Measurements from ENCODE around the gene FUZ. TPM values are rescaled to one million over a fixed set of nuclear protein-coding genes. Genes with fewer than 3 reads are reported as not detected.

Gene FUZ
- total and polyA plus RNA-seq, 7 donors, result 7.4 to 32.9 (median 21.0) TPM

DNA sequence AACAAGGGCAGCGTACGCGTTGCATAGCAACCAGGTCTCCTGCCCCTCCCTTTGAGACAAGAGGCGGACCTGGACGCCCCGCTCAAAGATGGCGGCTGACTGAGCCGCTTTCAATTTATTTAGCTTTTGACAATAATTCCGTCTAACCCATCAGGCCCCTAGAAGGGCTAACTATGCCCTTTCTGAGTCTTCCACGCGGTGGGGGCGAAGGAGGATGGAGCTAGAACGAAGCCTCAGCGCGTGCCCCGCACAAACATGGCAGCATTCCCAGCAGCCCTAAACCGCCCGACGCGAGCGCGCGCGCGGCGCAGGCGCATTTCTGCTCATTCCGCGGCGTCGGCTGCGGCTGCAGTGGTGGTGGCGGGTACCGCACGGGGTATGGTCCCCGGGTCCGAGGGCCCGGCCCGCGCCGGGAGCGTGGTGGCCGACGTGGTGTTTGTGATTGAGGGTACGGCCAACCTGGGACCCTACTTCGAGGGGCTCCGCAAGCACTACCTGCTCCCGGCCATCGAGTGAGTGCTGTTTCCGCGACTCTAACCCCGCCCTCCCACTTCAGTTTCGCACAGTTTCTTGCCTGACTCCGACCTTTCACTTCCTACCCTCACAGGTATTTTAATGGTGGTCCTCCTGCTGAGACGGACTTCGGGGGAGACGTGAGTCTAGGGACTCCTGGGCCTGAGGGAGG, 5.0 kb upstream of the FUZ start, which contains the start of gene MED25:
Gene MED25 (plus strand): TSS at position 326 of the 685 bp plus-strand sequence. CDS start 53 bp downstream, at position 379.
- Histone ChIP-seq H3K27ac (peak within 1 kb of the TSS; percentile 96 to 98 (median 96)), H3K27me3 (no peaks in the 10 kb centered on the region), H3K9me3 (no peaks in the 10 kb centered on the region), H3K4me1 (peaks cover 0 to 35% (median 30%) of the 10 kb centered on the region in 4 donors), H3K4me3 (peak within 1 kb of the TSS; percentile 77 to 94 (median 82)), H3K36me3 (peaks cover 0 to 18% (median 2%) of the 10 kb centered on the region in 4 donors)
- WGBS, 2 donors, result 0 to 1% methylated on average over 57 of the region's 57 CpGs
- intact Hi-C loops (cut with DNase I), result loop anchor here (1.0 to 5.0 kb wide), 3 partner anchors 33 to 1186 kb away; partner anchors contain the start of gene PTOV1
- TF ChIP-seq EP300 (IDR thresholded peaks at IDR 0.05) (no peak), POLR2A (IDR thresholded peaks at IDR 0.05) (peak; percentile 68 to 76), POLR2AphosphoS5 (IDR thresholded peaks at IDR 0.05) (peak; percentile 77 to 94 (median 91))
- TF ChIP-seq, protein P1, sequence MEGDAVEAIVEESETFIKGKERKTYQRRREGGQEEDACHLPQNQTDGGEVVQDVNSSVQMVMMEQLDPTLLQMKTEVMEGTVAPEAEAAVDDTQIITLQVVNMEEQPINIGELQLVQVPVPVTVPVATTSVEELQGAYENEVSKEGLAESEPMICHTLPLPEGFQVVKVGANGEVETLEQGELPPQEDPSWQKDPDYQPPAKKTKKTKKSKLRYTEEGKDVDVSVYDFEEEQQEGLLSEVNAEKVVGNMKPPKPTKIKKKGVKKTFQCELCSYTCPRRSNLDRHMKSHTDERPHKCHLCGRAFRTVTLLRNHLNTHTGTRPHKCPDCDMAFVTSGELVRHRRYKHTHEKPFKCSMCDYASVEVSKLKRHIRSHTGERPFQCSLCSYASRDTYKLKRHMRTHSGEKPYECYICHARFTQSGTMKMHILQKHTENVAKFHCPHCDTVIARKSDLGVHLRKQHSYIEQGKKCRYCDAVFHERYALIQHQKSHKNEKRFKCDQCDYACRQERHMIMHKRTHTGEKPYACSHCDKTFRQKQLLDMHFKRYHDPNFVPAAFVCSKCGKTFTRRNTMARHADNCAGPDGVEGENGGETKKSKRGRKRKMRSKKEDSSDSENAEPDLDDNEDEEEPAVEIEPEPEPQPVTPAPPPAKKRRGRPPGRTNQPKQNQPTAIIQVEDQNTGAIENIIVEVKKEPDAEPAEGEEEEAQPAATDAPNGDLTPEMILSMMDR (IDR thresholded peaks at IDR 0.05), result peak; percentile 34 to 73 (median 51)
- DNase-seq, result peak; percentile 91

DNA sequence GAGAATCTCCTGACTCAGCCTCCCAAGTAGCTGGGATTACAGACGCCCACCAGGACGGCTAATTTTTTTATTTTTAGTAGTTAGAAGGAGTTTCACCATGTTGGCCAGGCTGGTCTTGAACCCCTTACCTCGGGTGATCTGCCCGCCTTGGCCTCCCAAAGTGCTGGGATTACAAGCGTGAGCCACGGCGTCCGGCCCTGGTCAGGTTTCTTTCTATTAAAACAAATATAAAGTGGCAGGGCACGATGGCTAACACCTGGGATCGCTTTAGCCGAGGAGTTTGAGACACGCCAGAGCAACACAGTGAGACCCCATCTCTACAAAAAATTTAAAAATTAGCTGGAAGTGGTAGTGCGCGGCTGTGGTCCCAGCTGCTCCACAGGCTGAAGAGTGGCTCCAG, 3.5 kb upstream of the FUZ start:
- Histone ChIP-seq H3K27ac (peak overlapping the region; percentile 96 to 98 (median 96)), H3K36me3 (peaks cover 0 to 10% (median 0%) of the 10 kb centered on the region in 4 donors), H3K4me3 (peak overlapping the region in 2 of 4 donors; percentile 77 to 80), H3K4me1 (peaks cover 0 to 43% (median 37%) of the 10 kb centered on the region in 4 donors), H3K9me3 (no peaks in the 10 kb centered on the region), H3K27me3 (no peaks in the 10 kb centered on the region)
- TF ChIP-seq, protein P1 (IDR thresholded peaks at IDR 0.05), result no peak
- TF ChIP-seq POLR2A (IDR thresholded peaks at IDR 0.05) (no peak), POLR2AphosphoS5 (IDR thresholded peaks at IDR 0.05) (no peak), EP300 (IDR thresholded peaks at IDR 0.05) (no peak)
- intact Hi-C loops (cut with DNase I), result loop anchor here (5.0 kb wide), 1 partner anchor 1184 kb away; no protein-coding TSS in a partner anchor
- no peak for DNase-seq
- 77 to 83% methylated on average over 14 of the region's 14 CpGs for WGBS, 2 donors

DNA sequence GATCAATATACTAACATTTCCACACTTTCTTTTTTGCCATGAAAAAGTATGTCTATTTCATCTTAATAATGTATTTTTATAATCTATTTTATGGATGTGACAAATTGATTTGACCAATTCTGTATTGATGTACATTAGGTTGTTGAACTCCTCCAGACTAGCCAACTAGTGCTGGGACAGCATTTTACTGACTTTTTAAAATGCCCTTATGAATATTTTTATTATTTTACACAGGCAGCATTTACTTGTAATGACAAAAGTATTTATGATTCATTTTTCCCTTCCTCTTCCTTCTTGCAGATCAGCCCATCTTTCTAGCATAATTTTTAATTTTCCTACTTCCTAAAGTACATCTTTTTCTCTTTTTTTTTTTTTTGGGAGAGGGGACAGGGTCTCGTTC, 918 bp upstream of the FUZ start:
- WGBS, 2 donors, result 80 to 91% methylated on average over 1 of the region's 1 CpG
- peak overlapping the region in 3 of 4 donors; percentile 53 to 72 (median 61) for H3K4me3 ChIP-seq
- no peak for DNase-seq

DNA sequence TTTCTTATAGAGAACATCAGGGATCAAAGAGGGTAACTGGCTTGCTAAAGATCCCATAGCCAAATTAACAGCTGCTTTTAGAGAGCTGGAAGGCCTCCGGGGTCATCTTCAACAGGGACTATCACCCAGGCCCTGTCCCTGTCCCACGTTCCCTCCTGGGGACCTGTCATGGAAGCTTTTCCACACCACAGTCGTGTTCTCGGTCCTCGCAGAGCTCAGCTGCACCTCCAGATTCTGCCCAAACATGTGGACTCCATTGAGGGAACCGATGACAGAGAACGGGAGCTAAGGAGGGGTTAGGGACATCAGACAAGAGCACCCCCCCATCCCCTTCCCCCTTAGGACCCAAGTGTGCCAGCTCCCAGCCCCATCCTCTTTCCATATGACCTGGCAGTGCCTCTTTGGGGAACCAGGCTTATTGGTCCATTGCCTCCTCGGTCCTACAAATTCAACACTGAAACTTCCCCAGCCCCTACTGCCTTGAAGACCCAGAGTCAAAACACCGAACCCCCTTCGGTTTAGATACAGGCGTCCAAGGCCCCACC, 568 bp downstream of the FUZ start:
- H3K27ac ChIP-seq, result peak overlapping the region; percentile 84 to 91 (median 86)
- DNase-seq, result no peak
- H3K27me3 ChIP-seq, result no peaks in the 10 kb centered on the region
- 52 to 59% methylated on average over 11 of the region's 11 CpGs for WGBS, 2 donors
- intact Hi-C loops (cut with DNase I), result loop anchor here (2.0 kb wide), 2 partner anchors 46 to 64 kb away; partner anchors contain the start of genes AKT1S1, AP2A1 and TBC1D17
- H3K9me3 ChIP-seq, result no peaks in the 10 kb centered on the region
- H3K4me3 ChIP-seq, result peak overlapping the region; percentile 39 to 72 (median 57)
- peaks cover 0 to 3% (median 0%) of the 10 kb centered on the region in 4 donors for H3K36me3 ChIP-seq
- H3K4me1 ChIP-seq, result peaks cover 0 to 38% (median 32%) of the 10 kb centered on the region in 4 donors
- TF ChIP-seq POLR2A (IDR thresholded peaks at IDR 0.05) (no peak), EP300 (IDR thresholded peaks at IDR 0.05) (no peak), POLR2AphosphoS5 (IDR thresholded peaks at IDR 0.05) (no peak)
- TF ChIP-seq, protein P1 (IDR thresholded peaks at IDR 0.05), result no peak

More for the DNA sequence above, 918 bp upstream of the FUZ start:
- intact Hi-C loops (cut with DNase I), result no loop called here
- no peaks in the 10 kb centered on the region for H3K27me3 ChIP-seq
- no peaks in the 10 kb centered on the region for H3K9me3 ChIP-seq
- H3K27ac ChIP-seq, result peak overlapping the region; percentile 84 to 91 (median 86)
- TF ChIP-seq, protein P1 (IDR thresholded peaks at IDR 0.05), result no peak
- no peak for TF ChIP-seq EP300 (IDR thresholded peaks at IDR 0.05)
- TF ChIP-seq POLR2A (IDR thresholded peaks at IDR 0.05), result no peak
- TF ChIP-seq POLR2AphosphoS5 (IDR thresholded peaks at IDR 0.05), result no peak
- no peaks in the 10 kb centered on the region for H3K36me3 ChIP-seq
- peaks cover 0 to 35% (median 33%) of the 10 kb centered on the region in 4 donors for H3K4me1 ChIP-seq

Data from sigmoid colon (tissue), 7 donors.